Chondrocyte (in vitro differentiated cells): ENCODE measurements around the gene SETMAR. TPM values are rescaled to one million over a fixed set of nuclear protein-coding genes. Genes with fewer than 3 reads are reported as not detected.

Experiments used
- DNase-seq: peaks from one replicate; pipeline ENCODE4 v3.0.0; 2021; ENCODE audit warnings: mixed read lengths, low spot score
- H3K27ac Mint-ChIP-seq: one replicate; pipeline ENCODE4 v1.8.0; 2021; ENCODE audit warnings: mild to moderate bottlenecking, moderate library complexity, mixed read lengths; ENCODE audit not compliant: unreplicated experiment
- H3K27me3 Mint-ChIP-seq: 2 replicates; pipeline ENCODE4 v1.8.0; 2021; ENCODE audit warnings: low read depth, mixed read lengths
- H3K36me3 Mint-ChIP-seq: 2 replicates; pipeline ENCODE4 v1.8.0; 2021; ENCODE audit warnings: low read depth, mixed read lengths
- H3K4me1 Mint-ChIP-seq: 2 replicates; pipeline ENCODE4 v1.8.0; 2021; ENCODE audit warnings: low read depth, mild to moderate bottlenecking, mixed read lengths
- H3K4me3 Mint-ChIP-seq: one replicate; pipeline ENCODE4 v1.8.0; 2021; ENCODE audit warnings: mild to moderate bottlenecking, moderate library complexity, mixed read lengths; ENCODE audit not compliant: unreplicated experiment
- H3K9me3 Mint-ChIP-seq: 2 replicates; pipeline ENCODE4 v1.8.0; 2021; ENCODE audit warnings: low read depth, mixed read lengths
- total RNA-seq: library from RNA; stranded (reverse); gene quantifications from 3 replicates; pipeline ENCODE4 v1.2.1, GENCODE V29; 2021
- TF ChIP-seq, protein P1 (sequence below): fragments of 200-600 bp; sonication (generic); IDR thresholded peaks from 2 replicates; pipeline ENCODE4 v1.5.0; 2021; ENCODE audit warnings: antibody characterized with exemption, mild to moderate bottlenecking, moderate library complexity

The SETMAR gene
- total RNA-seq, 1 donor from 2014 or later: 13.1 TPM

- Mint-ChIP-seq H3K36me3 (no peaks in the 10 kb centered on the region), H3K27ac (no peak overlapping the region), H3K9me3 (no peaks in the 10 kb centered on the region), H3K4me1 (peaks cover 2% of the 10 kb centered on the region), H3K4me3 (no peak overlapping the region), H3K27me3 (peaks cover 26% of the 10 kb centered on the region)
- no peak for DNase-seq
- TF ChIP-seq, protein P1, sequence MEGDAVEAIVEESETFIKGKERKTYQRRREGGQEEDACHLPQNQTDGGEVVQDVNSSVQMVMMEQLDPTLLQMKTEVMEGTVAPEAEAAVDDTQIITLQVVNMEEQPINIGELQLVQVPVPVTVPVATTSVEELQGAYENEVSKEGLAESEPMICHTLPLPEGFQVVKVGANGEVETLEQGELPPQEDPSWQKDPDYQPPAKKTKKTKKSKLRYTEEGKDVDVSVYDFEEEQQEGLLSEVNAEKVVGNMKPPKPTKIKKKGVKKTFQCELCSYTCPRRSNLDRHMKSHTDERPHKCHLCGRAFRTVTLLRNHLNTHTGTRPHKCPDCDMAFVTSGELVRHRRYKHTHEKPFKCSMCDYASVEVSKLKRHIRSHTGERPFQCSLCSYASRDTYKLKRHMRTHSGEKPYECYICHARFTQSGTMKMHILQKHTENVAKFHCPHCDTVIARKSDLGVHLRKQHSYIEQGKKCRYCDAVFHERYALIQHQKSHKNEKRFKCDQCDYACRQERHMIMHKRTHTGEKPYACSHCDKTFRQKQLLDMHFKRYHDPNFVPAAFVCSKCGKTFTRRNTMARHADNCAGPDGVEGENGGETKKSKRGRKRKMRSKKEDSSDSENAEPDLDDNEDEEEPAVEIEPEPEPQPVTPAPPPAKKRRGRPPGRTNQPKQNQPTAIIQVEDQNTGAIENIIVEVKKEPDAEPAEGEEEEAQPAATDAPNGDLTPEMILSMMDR: no peak
These were observed 23.6 kb upstream of the SETMAR start for GRCh38 chr3:4279516-4280105.

GRCh38 chr3:4281991-4282390 is 21.2 kb upstream of the SETMAR start:
- TF ChIP-seq, protein P1: no peak

GRCh38 chr3:4284865-4285264 is 18.3 kb upstream of the SETMAR start:
- H3K36me3 Mint-ChIP-seq: no peaks in the 10 kb centered on the region
- peaks cover 7% of the 10 kb centered on the region for H3K4me1 Mint-ChIP-seq
- H3K27me3 Mint-ChIP-seq: peaks cover 22% of the 10 kb centered on the region
- no peak overlapping the region for H3K27ac Mint-ChIP-seq
- TF ChIP-seq, protein P1: no peak
- H3K9me3 Mint-ChIP-seq: no peaks in the 10 kb centered on the region
- H3K4me3 Mint-ChIP-seq: no peak overlapping the region
- DNase-seq: no peak

More at GRCh38 chr3:4281991-4282390, 21.2 kb upstream of the SETMAR start:
- no peaks in the 10 kb centered on the region for H3K9me3 Mint-ChIP-seq
- peaks cover 7% of the 10 kb centered on the region for H3K4me1 Mint-ChIP-seq
- H3K27me3 Mint-ChIP-seq: peaks cover 14% of the 10 kb centered on the region
- H3K36me3 Mint-ChIP-seq: no peaks in the 10 kb centered on the region
- no peak overlapping the region for H3K4me3 Mint-ChIP-seq
- no peak for DNase-seq
- no peak overlapping the region for H3K27ac Mint-ChIP-seq

GRCh38 chr3:4289044-4289443 is 14.1 kb upstream of the SETMAR start:
- Mint-ChIP-seq H3K27ac (no peak overlapping the region), H3K4me1 (peaks cover 7% of the 10 kb centered on the region)

GRCh38 chr3:4290272-4290893 is 12.8 kb upstream of the SETMAR start:
- DNase-seq: no peak
- Mint-ChIP-seq H3K27me3 (peaks cover 25% of the 10 kb centered on the region), H3K9me3 (no peaks in the 10 kb centered on the region), H3K4me3 (no peak overlapping the region), H3K27ac (no peak overlapping the region), H3K4me1 (no peaks in the 10 kb centered on the region), H3K36me3 (no peaks in the 10 kb centered on the region)
- TF ChIP-seq, protein P1: peak; percentile 95

More at GRCh38 chr3:4289044-4289443, 14.1 kb upstream of the SETMAR start:
- H3K4me3 Mint-ChIP-seq: no peak overlapping the region
- TF ChIP-seq, protein P1: no peak
- no peaks in the 10 kb centered on the region for H3K9me3 Mint-ChIP-seq
- no peak for DNase-seq
- H3K27me3 Mint-ChIP-seq: peaks cover 25% of the 10 kb centered on the region
- H3K36me3 Mint-ChIP-seq: no peaks in the 10 kb centered on the region
